HG02571 (cell line): ENCODE measurements around the gene RBCK1.
A peak's percentile ranks its signal among the peaks of the same experiment; 100 is the strongest.
"Not testable (repeated sequence)": the region's sequence is repeated elsewhere in the genome, so short reads cannot be mapped to it uniquely, and the experiment has no call there.

Experiments
- ATAC-seq: cut with Tn5 transposase; IDR thresholded peaks from one replicate; pipeline ENCODE4 v1.9.1; 2021; ENCODE audit warnings: mild to moderate bottlenecking, moderate library complexity; ENCODE audit not compliant: unreplicated experiment

RBCK1 gene

DNA sequence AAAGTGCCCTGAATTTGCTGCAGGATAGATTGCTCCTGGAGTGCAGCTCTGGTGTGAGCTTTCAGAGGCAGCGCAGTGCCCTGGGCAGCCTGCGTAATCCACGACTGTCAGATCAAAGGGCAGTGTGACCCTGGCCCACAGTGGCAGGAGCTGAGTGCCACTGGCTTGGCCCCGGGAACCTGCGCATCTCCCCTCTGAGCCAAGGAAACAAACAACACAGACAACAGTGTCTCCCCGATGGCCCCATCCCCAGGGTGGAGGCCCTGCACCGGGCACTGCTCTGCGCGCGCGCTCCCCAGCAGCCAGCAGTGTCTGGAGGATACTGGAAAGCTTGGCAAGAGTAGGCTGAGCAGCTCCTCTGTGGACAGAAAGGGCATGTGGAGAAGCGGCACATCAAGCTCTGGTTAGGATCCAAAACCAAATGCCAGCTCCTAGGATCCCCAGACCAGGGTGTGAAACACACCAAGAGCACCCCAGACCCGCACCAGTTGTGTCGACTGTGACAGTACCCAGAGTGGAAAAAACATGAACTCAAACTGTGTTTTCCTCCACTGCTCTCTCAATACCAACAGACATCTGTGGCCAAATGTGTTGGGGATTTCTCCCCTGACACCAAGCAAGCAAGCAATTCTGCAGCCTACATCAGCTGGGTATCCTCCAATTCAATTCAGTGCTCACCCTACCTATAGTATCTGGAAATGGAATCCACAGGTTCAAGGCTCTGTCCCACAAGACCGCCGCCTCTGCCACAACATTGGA lies 26.7 kb downstream of the RBCK1 start:
- no peak for ATAC-seq

DNA sequence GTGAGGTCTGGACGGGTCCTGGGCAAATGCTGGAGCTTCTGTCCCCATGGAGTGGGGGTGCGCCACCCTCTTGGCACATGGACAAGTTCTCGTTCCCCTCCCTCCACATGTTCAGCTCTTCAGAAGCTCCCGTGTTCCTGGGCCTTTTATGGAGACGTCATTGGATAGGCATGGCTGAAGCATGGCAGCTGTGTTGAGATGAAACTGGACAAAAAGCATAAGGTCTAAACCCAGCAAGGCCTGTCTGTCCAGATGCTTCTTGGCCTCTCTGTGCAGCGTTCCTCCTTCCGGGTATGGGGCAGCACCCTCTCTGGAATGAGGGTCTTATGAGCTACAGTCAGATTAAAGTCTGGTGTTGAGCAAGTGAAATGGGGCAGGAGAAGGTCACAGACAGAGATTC lies 27.5 kb downstream of the RBCK1 start:
- ATAC-seq: no peak

DNA sequence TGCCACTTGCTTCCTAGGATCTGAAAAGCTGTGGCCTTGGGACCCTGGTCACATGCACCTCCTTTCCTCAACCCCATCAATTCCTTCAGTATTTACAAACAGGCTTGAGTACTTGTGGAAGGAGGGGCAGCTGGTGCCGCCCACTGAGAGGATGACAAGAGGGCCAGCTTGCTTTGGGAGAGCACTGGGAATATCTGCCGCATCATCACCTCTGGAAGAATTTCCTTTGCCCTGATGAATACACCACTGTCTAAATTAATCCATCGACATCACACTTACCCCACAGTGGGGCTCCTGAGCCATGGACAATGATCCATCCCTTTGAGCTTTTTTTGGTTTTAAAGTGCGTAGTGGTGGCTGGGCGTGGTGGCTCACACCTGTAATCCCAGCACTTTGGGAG lies 28.4 kb downstream of the RBCK1 start:
- ATAC-seq: no peak

GRCh38 chr20:437787-438486 lies 29.8 kb downstream of the RBCK1 start:
- no peak for ATAC-seq

- ATAC-seq: no peak
Measured at GRCh38 chr20:438571-439469, 30.7 kb downstream of the RBCK1 start.

GRCh38 chr20:440148-440547 lies 32.0 kb downstream of the RBCK1 start:
- no peak for ATAC-seq

- no peak for ATAC-seq
Measured at GRCh38 chr20:440636-441035, 32.5 kb downstream of the RBCK1 start.

- no peak for ATAC-seq
Measured at GRCh38 chr20:443223-443775, 35.2 kb downstream of the RBCK1 start.

- ATAC-seq: no peak
Measured at GRCh38 chr20:444117-444516, 36.0 kb downstream of the RBCK1 start.

DNA sequence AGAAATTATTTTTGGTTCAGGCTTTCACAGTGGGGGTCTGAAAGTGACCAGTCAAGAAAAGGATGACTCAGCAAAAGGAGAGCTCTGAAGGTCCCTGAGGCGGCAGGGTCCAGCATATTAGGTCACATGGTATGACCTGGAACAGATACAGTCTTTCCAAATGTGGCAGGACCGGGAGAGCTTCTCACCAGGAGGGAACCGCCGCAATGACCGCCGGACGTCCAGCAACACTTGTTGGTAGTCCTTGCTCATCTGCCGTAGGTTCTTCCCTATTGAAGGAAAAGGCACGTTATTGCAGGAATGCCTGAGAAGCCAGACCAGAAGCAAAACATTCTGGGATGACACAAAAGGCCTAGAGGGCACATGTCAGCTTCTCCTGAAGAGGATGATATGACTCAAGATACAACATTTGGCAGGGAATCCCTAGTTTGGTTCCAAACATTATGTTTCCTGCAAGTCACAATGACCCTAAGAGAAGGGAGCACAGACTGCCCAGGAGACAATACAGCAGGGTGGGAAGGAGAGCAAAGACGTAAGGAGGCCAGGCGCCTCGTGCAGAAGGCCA lies 36.8 kb downstream of the RBCK1 start:
- no peak for ATAC-seq

GRCh38 chr20:445514-446336 lies 37.6 kb downstream of the RBCK1 start:
- no peak for ATAC-seq

- ATAC-seq: not testable (repeated sequence)
Measured at GRCh38 chr20:452021-452420, 43.9 kb downstream of the RBCK1 start.

GRCh38 chr20:454951-455350 lies 46.9 kb downstream of the RBCK1 start:
- ATAC-seq: no peak

GRCh38 chr20:458776-459175 lies 50.7 kb downstream of the RBCK1 start:
- ATAC-seq: no peak

DNA sequence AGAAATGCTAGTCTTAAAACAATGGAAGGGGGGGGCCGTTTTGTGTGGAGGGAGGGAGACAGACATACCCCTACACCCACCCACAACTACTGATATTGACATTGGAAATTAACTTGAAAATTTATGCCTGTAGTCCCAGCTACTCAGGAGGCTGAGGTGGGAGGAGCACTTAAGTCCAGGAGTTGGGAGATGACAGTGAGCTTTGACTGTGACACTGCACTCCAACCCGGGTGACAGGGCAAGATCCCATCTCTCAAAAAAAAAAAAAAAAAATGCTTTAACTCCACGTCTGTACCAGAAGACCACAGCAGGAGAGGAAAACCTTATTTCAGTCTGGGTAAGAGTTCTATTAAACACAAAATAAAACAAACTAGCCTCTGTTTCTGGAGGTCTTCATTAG lies 52.1 kb downstream of the RBCK1 start:
- ATAC-seq: no peak

- ATAC-seq: no peak
Measured at GRCh38 chr20:460707-461106, 52.6 kb downstream of the RBCK1 start.

DNA sequence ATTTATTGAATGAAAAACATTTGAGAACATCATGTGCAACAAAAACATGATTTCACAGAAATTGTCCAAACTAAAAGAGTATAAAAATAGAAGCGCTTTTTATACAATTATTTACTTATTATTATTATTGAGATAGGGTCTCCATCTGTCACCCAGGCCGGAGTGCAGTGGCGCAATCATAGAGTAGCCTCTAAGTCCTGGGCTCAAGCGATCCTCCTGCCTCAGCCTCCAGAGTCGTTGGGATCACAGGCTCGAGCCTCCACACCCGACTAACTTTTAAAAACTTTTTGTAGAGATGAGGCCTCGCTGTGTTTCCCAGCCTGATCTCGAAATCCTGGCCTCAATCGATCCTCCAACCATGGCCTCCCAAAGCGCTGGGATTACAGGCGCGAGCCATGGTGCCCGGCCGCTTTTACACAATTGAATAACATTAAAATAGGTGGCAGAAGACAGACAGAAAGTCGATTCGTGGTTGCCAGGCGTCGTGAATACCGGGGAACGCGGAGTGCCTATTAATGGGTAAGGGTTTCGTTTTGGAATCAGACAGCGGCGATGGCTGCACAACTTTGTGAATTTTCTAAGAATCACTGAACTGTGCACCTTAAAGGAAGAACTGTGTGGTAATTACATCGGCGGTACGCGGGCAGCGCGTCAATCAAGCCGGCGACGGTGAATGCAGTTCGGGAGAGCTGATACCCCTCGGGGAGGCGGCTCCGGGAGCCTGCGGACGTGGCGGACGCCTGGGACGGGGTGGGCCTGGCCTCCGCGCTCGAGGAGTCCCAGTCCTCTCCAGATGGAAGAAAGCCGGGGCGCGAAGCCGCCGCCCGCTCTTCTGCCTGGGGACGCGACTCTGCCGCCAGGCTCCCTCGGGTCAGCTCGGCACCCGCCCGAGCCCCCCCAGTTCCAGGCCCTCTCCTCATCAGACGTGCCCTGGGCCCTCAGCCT lies 53.4 kb downstream of the RBCK1 start:
- ATAC-seq: peak; percentile 32

- peak; percentile 92 for ATAC-seq
Measured at GRCh38 chr20:462199-462991, 54.3 kb downstream of the RBCK1 start, which contains the start of gene TBC1D20. Gene TBC1D20, minus strand, starts transcription at chr20:462533. Its CDS starts 128 bp downstream, at chr20:462405.
